Common myeloid progenitor, CD34-positive (primary cell): Measurements from ENCODE around the gene SLC25A34.

Source experiments
- CTCF ChIA-PET: fragments of 350-600 bp; sonication (Branson Sonifier 250); formaldehyde crosslinking; loops from one replicate; lab custom pipeline; 2021; ENCODE audit warnings: antibody characterized with exemption; lab: Charles Lee
- POLR2A ChIA-PET: fragments of 350-600 bp; sonication (Branson Sonifier 250); formaldehyde crosslinking; loops from one replicate; lab custom pipeline; 2021; ENCODE audit warnings: antibody characterized with exemption; lab: Charles Lee
- DNase-seq, 3 donors: peaks; one replicate each; pipeline versions ENCODE4 v3.0.0 to v3.0.0-alpha.2; 2013
- H3K27ac ChIP-seq, 2 experiments: 1 replicate in 1 of 2; 2 replicates in 1 of 2; pipeline ENCODE4 v1.7.0; 2013; ENCODE audit warnings: inconsistent platforms in 2 of 2, low read length in 2 of 2, mild to moderate bottlenecking in 2 of 2, low read depth in 1 of 2, moderate library complexity in 1 of 2; ENCODE audit not compliant: severe bottlenecking in 2 of 2, insufficient read depth in 1 of 2, poor library complexity in 1 of 2
- H3K27me3 ChIP-seq, 5 experiments: replicated peaks in 2 of 5; 1 replicate in 3 of 5; 2 replicates in 2 of 5; pipeline versions ENCODE4 v1.6.1 to v1.7.0; 2013; ENCODE audit warnings: low read length in 4 of 5, mild to moderate bottlenecking in 2 of 5, moderate library complexity in 2 of 5, inconsistent platforms in 1 of 5; ENCODE audit not compliant: insufficient read depth in 5 of 5, control insufficient read depth in 4 of 5
- H3K36me3 ChIP-seq, 4 experiments: 1 replicate in 2 of 4; 2 replicates in 2 of 4; pipeline versions ENCODE4 v1.6.1 to v1.7.0; 2013; ENCODE audit warnings: low read length in 3 of 4, control low read depth in 1 of 4, mild to moderate bottlenecking in 1 of 4; ENCODE audit not compliant: control insufficient read depth in 4 of 4, insufficient read depth in 4 of 4
- H3K4me1 ChIP-seq, 4 experiments: 1 replicate in 3 of 4; 2 replicates in 1 of 4; pipeline versions ENCODE4 v1.6.1 to v1.7.1; 2013; ENCODE audit warnings: low read length in 3 of 4, mild to moderate bottlenecking in 3 of 4, control low read depth in 1 of 4, inconsistent platforms in 1 of 4, moderate library complexity in 1 of 4; ENCODE audit not compliant: control insufficient read depth in 4 of 4, insufficient read depth in 4 of 4; ENCODE audit errors: control extremely low read depth in 1 of 4
- H3K4me3 ChIP-seq, 7 experiments: 1 replicate in 4 of 7; 2 replicates in 3 of 7; pipeline versions ENCODE4 v1.5.1 to v1.7.0; 2013; ENCODE audit warnings: mild to moderate bottlenecking in 7 of 7, low read length in 6 of 7, moderate library complexity in 6 of 7, inconsistent platforms in 2 of 7, low read depth in 2 of 7, control low read depth in 1 of 7; ENCODE audit not compliant: insufficient read depth in 4 of 7, control insufficient read depth in 1 of 7; ENCODE audit errors: extremely low read depth in 1 of 7
- H3K9me3 ChIP-seq, 5 experiments: 1 replicate in 4 of 5; 2 replicates in 1 of 5; pipeline versions ENCODE4 v1.6.1 to v1.7.1; 2013; ENCODE audit warnings: low read length in 4 of 5, mild to moderate bottlenecking in 2 of 5, inconsistent platforms in 1 of 5, low read depth in 1 of 5, moderate library complexity in 1 of 5; ENCODE audit not compliant: control insufficient read depth in 4 of 5, insufficient read depth in 2 of 5; ENCODE audit errors: control extremely low read depth in 1 of 5
- WGBS: methylation state at CpG from one replicate; pipeline ENCODE4 v1.1.5; 2013; ENCODE audit not compliant: insufficient coverage; 5-methylcytosine and 5-hydroxymethylcytosine counted together

The SLC25A34 gene

DNA sequence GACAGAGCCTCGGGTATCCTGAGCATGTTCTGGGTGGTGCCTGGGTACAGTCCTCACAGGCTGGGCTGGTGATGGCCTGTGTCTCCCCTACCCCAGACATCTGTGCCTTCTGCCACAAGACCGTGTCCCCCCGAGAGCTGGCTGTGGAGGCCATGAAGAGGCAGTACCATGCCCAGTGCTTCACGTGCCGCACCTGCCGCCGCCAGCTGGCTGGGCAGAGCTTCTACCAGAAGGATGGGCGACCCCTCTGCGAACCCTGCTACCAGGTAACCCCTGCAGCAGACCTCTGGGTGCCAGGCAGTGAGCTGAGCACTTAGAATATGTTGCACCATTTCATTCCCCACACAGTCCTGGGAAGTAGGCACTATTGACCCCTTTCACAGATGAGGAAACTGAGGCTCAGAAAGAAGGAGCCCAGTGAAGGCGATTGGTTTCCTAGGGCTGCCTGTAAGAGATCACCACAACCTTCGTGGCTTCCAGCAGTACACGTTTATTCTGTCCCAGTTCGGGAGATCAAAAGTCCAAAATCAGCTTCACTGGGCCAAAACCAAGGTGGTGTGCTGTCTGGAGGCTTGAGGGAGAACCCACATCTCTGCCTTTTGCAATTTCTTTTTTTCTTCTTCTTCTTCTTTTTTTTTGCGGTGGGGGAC, 34.4 kb downstream of the SLC25A34 start:
- POLR2A ChIA-PET, result no interaction called here
- DNase-seq, result no peak
- no peaks in the 10 kb centered on the region for H3K36me3 ChIP-seq
- CTCF ChIA-PET, result no interaction called here
- H3K27ac ChIP-seq, result no peak overlapping the region
- peaks cover 0 to 3% (median 0%) of the 10 kb centered on the region in 5 experiments for H3K27me3 ChIP-seq
- no peaks in the 10 kb centered on the region for H3K9me3 ChIP-seq
- H3K4me1 ChIP-seq, result no peaks in the 10 kb centered on the region
- WGBS, result 96% methylated on average over 14 of the region's 14 CpGs
- no peak overlapping the region for H3K4me3 ChIP-seq

GRCh38 chr1:15771836-15772515, 35.9 kb downstream of the SLC25A34 start:
- Histone ChIP-seq H3K27ac (no peak overlapping the region), H3K27me3 (peaks cover 0 to 3% (median 0%) of the 10 kb centered on the region in 5 experiments), H3K4me3 (no peak overlapping the region), H3K4me1 (no peaks in the 10 kb centered on the region), H3K36me3 (no peaks in the 10 kb centered on the region), H3K9me3 (no peaks in the 10 kb centered on the region)
- ChIA-PET POLR2A (no interaction called here), CTCF (interaction anchor here (1.0 kb wide), 1 partner anchor 9 kb away, joined by 3 read pairs; no protein-coding TSS in a partner anchor)
- WGBS, result 87% methylated on average over 6 of the region's 6 CpGs
- DNase-seq, result no peak

DNA sequence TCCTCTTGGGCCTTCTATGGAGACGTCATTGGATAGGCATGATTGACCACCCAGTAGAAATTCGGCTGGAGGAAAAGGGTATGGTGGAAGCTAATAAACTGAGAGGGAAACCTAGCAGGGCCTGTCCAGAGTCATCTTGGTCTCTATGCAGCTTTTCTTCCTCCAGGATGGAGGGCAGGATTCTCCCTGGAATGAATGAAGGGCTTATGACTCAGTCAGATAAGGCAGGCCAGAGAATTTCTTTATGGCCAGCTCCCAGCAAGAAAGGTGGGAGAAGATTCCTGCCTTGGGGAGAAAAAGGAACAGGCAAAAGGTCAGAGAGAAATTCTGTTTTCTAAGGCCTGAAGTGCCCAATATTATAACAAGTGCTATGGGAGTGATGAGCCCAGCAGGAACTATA, 39.6 kb downstream of the SLC25A34 start:
- Histone ChIP-seq H3K36me3 (no peaks in the 10 kb centered on the region), H3K4me1 (no peaks in the 10 kb centered on the region), H3K27me3 (peaks cover 0 to 3% (median 0%) of the 10 kb centered on the region in 5 experiments), H3K4me3 (no peak overlapping the region), H3K27ac (no peak overlapping the region), H3K9me3 (no peaks in the 10 kb centered on the region)
- ChIA-PET POLR2A (no interaction called here), CTCF (interaction anchor here (0.9 kb wide), 1 partner anchor 19 kb away, joined by 3 read pairs; no protein-coding TSS in a partner anchor)
- 100% methylated on average over 1 of the region's 2 CpGs for WGBS
- DNase-seq, result no peak

DNA sequence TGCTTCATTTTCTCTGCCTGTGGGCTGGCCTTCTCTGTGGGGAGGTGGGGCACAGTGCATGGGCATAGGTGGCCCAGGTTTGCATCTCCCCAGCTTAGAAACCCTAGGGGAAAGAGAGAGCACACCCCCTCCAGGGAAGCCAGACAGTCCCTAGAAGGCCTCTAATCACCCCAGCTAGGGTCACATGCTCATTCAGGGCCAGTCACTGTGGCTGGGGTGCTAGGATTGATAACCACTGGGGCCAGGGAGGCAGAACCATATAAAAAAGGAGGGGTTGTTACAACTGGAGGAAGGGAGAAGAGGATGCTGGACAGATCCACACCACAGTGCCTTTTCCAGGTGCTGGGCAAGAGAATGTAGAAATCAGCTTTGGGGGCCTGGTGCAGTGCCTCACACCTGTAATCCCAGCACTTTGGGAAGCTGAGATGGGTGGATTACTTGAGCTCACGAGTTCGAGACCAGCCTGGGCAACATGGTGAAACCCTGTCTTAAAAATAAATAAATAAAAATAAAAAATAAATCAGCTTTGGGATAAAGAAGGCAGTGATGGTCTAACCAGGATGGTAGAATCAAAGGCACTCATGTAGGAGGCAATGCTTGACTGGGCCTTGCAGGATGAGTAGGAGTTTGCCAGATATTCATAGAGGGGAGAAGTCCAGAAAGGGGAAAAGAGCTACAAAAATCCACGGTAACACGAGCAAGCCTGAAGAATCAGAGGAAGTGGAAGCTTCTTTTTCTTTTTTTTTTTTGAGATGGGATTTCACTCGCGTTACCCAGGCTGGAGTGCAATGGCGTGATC, 42.0 kb downstream of the SLC25A34 start:
- H3K4me1 ChIP-seq, result no peaks in the 10 kb centered on the region
- WGBS, result 95% methylated on average over 3 of the region's 7 CpGs
- ChIA-PET CTCF (interaction anchor here (1.0 to 3.2 kb wide), 2 partner anchors 10 to 14 kb away, joined by 3 to 18 read pairs; no protein-coding TSS in a partner anchor), POLR2A (no interaction called here)
- no peak overlapping the region for H3K4me3 ChIP-seq
- no peak for DNase-seq
- H3K9me3 ChIP-seq, result no peaks in the 10 kb centered on the region
- H3K36me3 ChIP-seq, result no peaks in the 10 kb centered on the region
- peaks cover 0 to 2% (median 0%) of the 10 kb centered on the region in 5 experiments for H3K27me3 ChIP-seq
- no peak overlapping the region for H3K27ac ChIP-seq

DNA sequence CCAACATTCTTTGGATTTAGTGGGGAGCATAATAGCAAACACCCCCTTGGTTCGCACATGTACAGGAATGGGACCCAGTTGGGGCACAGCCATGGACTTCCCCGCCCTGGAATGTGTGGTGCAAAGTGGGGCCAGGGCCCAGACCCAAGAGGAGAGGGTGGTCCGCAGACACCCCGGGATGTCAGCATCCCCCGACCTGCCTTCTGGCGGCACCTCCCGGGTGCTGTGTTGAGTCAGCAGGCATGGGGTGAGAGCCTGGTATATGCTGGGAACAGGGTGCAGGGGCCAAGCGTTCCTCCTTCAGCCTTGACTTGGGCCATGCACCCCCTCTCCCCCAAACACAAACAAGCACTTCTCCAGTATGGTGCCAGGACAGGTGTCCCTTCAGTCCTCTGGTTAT, 49.6 kb downstream of the SLC25A34 start:
- Histone ChIP-seq H3K36me3 (no peaks in the 10 kb centered on the region), H3K27me3 (peaks cover 0 to 2% (median 0%) of the 10 kb centered on the region in 5 experiments), H3K4me1 (no peaks in the 10 kb centered on the region), H3K27ac (no peak overlapping the region), H3K9me3 (no peaks in the 10 kb centered on the region), H3K4me3 (no peak overlapping the region)
- 96% methylated on average over 7 of the region's 8 CpGs for WGBS
- no peak for DNase-seq
- ChIA-PET POLR2A (no interaction called here), CTCF (no interaction called here)

GRCh38 chr1:15786581-15786980, 50.5 kb downstream of the SLC25A34 start:
- H3K27ac ChIP-seq, result no peak overlapping the region
- H3K4me1 ChIP-seq, result no peaks in the 10 kb centered on the region
- H3K4me3 ChIP-seq, result no peak overlapping the region
- no peaks in the 10 kb centered on the region for H3K36me3 ChIP-seq
- peaks cover 0 to 2% (median 0%) of the 10 kb centered on the region in 5 experiments for H3K27me3 ChIP-seq
- no peaks in the 10 kb centered on the region for H3K9me3 ChIP-seq
- CTCF ChIA-PET, result interaction anchor here (0.9 kb wide), 1 partner anchor 72 kb away, joined by 3 read pairs; no protein-coding TSS in a partner anchor
- DNase-seq, result no peak
- WGBS, result 98% methylated on average over 10 of the region's 10 CpGs
- POLR2A ChIA-PET, result no interaction called here
